Endothelial cell of umbilical vein (primary cell): Measurements from ENCODE around the gene REXO2. TPM values are rescaled to one million over a fixed set of nuclear protein-coding genes. Genes with fewer than 3 reads are reported as not detected.

Experiments
- BruUV-seq: library from RNA; stranded (reverse); fragments of 400-500 nt; replicated peaks from 2 replicates; lab custom pipeline; 2021; lab: Mats Ljungman, UMichigan
- CTCF ChIA-PET: fragments of 300-600, 350-600 bp; sonication (Branson Sonifier 250); formaldehyde crosslinking; loops from one replicate; lab custom pipeline; 2021; ENCODE audit warnings: antibody characterized with exemption, inconsistent platforms; lab: Charles Lee
- POLR2A ChIA-PET: fragments of 300-600, 350-600 bp; sonication (Branson Sonifier 250); formaldehyde crosslinking; loops from one replicate; lab custom pipeline; 2021; ENCODE audit warnings: antibody characterized with exemption, inconsistent platforms; lab: Charles Lee
- DNase-seq: peaks from one replicate; pipeline ENCODE4 v3.0.0-alpha.2; 2011; ENCODE audit warnings: low read depth, low spot score
- FAIRE-seq: peaks from 2 replicates; lab custom pipeline; 2011; peaks lifted over from hg19 to GRCh38; lab: Jason Lieb, UNC
- H2AFZ ChIP-seq: 2 replicates; pipeline ENCODE4 v1.6.0; 2012; ENCODE audit warnings: low read depth, low read length, control low read depth, inconsistent platforms
- H3K27ac ChIP-seq: 2 replicates; pipeline ENCODE4 v1.5.1; 2011; ENCODE audit warnings: low read depth, mild to moderate bottlenecking, control low read depth, low read length, moderate library complexity; ENCODE audit not compliant: insufficient read depth
- H3K27me3 ChIP-seq, 2 experiments: 2 replicates each; pipeline versions ENCODE4 v1.6.0 to v1.6.1; 2011; ENCODE audit warnings: low read length in 2 of 2, mixed read lengths in 1 of 2; ENCODE audit not compliant: control insufficient read depth in 2 of 2, insufficient read depth in 2 of 2
- H3K36me3 ChIP-seq, 2 experiments: 2 replicates in 1 of 2; 3 replicates in 1 of 2; pipeline ENCODE4 v1.5.1; 2011; ENCODE audit warnings: low read length in 2 of 2, mild to moderate bottlenecking in 1 of 2, moderate library complexity in 1 of 2; ENCODE audit not compliant: control insufficient read depth in 2 of 2, insufficient read depth in 2 of 2; ENCODE audit errors: extremely low read depth in 1 of 2
- H3K4me1 ChIP-seq: 3 replicates; pipeline ENCODE4 v1.5.1; 2011; ENCODE audit warnings: mild to moderate bottlenecking, low read length; ENCODE audit not compliant: control insufficient read depth, insufficient read depth; ENCODE audit errors: extremely low read depth
- H3K4me2 ChIP-seq: 2 replicates; pipeline ENCODE4 v1.6.1; 2011; ENCODE audit warnings: low read length, control low read depth, mixed read lengths; ENCODE audit not compliant: insufficient read depth
- H3K4me3 ChIP-seq, 3 experiments: fragments of 200-600 bp in 1 of 3; sonication (generic), shearing (Covaris generic) in 1 of 3; replicated peaks in 1 of 3; 2 replicates each; pipeline ENCODE4 v1.5.1; 2011 to 2016; ENCODE audit warnings: control low read depth in 3 of 3, low read length in 3 of 3, mild to moderate bottlenecking in 2 of 3, inconsistent platforms in 1 of 3, low read depth in 1 of 3, moderate library complexity in 1 of 3; ENCODE audit not compliant: insufficient read depth in 1 of 3
- H3K79me2 ChIP-seq: 2 replicates; pipeline ENCODE4 v1.6.0; 2012; ENCODE audit warnings: low read length, inconsistent platforms; ENCODE audit not compliant: control insufficient read depth, insufficient read depth
- H3K9ac ChIP-seq: replicated peaks from 2 replicates; pipeline ENCODE3; 2011; ENCODE audit warnings: low read length, control low read depth; ENCODE audit not compliant: insufficient read depth; ENCODE audit errors: extremely low read depth
- H3K9me1 ChIP-seq: replicated peaks from 3 replicates; pipeline ENCODE4 v1.6.0; 2011; ENCODE audit warnings: mild to moderate bottlenecking, low read length; ENCODE audit not compliant: control insufficient read depth, insufficient read depth; ENCODE audit errors: extremely low read depth
- H3K9me3 ChIP-seq: replicated peaks from 2 replicates; pipeline ENCODE4 v1.5.1; 2012; ENCODE audit warnings: low read length, inconsistent platforms; ENCODE audit not compliant: control insufficient read depth, insufficient read depth
- H4K20me1 ChIP-seq: replicated peaks from 2 replicates; pipeline ENCODE3; 2011; ENCODE audit warnings: mild to moderate bottlenecking, low read length; ENCODE audit not compliant: control insufficient read depth, insufficient read depth; ENCODE audit errors: extremely low read depth
- CTCF ChIP-seq, 2 donors: IDR thresholded peaks; 1 replicate in 1 of 2; 2 replicates in 1 of 2; pipeline ENCODE4 v1.5.1; 2011; ENCODE audit warnings: low read length in 2 of 2, mild to moderate bottlenecking in 2 of 2, moderate library complexity in 2 of 2, control low read depth in 1 of 2, inconsistent platforms in 1 of 2, low read depth in 1 of 2; ENCODE audit not compliant: insufficient read depth in 1 of 2; ENCODE audit errors: extremely low read depth in 1 of 2
- EZH2 ChIP-seq: IDR thresholded peaks from 2 replicates; pipeline ENCODE4 v1.6.1; 2012; ENCODE audit warnings: borderline replicate concordance, low read depth, mild to moderate bottlenecking, moderate library complexity, low read length, inconsistent platforms; ENCODE audit not compliant: severe bottlenecking
- JUN ChIP-seq: IDR thresholded peaks from 2 replicates; pipeline ENCODE4 v1.6.1; 2011; ENCODE audit warnings: borderline replicate concordance, low read depth; ENCODE audit not compliant: insufficient read length, insufficient read depth
- MYC ChIP-seq: IDR thresholded peaks from one replicate; pipeline ENCODE4 v1.6.1; 2011; ENCODE audit warnings: mild to moderate bottlenecking, low read depth, low read length
- POLR2A ChIP-seq: IDR thresholded peaks from 2 replicates; pipeline ENCODE4 v1.6.1; 2012; ENCODE audit warnings: low read depth, mild to moderate bottlenecking, control low read depth, low read length
- dilution Hi-C: fragments of 300-500 bp; cut with MboI; formaldehyde crosslinking; loops from one replicate; pipeline ENCODE4 v1.15.0; 2019; ENCODE audit warnings: low sequenced_read_pairs; ENCODE audit not compliant: extremely low pct_ligation_motif_present
- intact Hi-C: fragments of 100-400 bp; cut with micrococcal nuclease; formaldehyde crosslinking; loops from one replicate; pipeline ENCODE4 v1.10.0; 2022
- polyA plus RNA-seq, 4 experiments: library from polyadenylated mRNA; depleted of rRNA in 3 of 4; stranded (reverse) in 3 of 4; unstranded in 1 of 4; fragments of >200 nt; gene quantifications; 2 replicates each; pipeline versions ENCODE4 v1.2.1 to v1.2.3, GENCODE V29; 2011 to 2012; ENCODE audit warnings: missing spikeins in 1 of 4
- total RNA-seq: library from RNA; stranded (reverse); gene quantifications from 2 replicates; pipeline ENCODE4 v1.2.3, GENCODE V29; 2021

The REXO2 gene
- total and polyA plus RNA-seq, 2 donors (not counting 3 experiments of a cell fraction or from before 2014, with no cell fraction given): 182 to 296 TPM

- BruUV-seq: no TSS peak
- Histone ChIP-seq H3K27me3 (no peaks in the 10 kb centered on the region), H4K20me1 (no peaks in the 10 kb centered on the region), H3K79me2 (peaks cover 64% of the 10 kb centered on the region), H3K4me2 (peak overlapping the region; percentile 94), H3K4me3 (peak overlapping the region in 1 of 3 experiments; percentile 83), H3K4me1 (peaks cover 23% of the 10 kb centered on the region), H2AFZ (no peak overlapping the region), H3K9me1 (no peaks in the 10 kb centered on the region), H3K36me3 (peaks cover 0 to 12% of the 10 kb centered on the region in 2 experiments), H3K9me3 (no peaks in the 10 kb centered on the region), H3K9ac (peak overlapping the region; percentile 54), H3K27ac (no peak overlapping the region)
- peak; percentile 26 for DNase-seq
- TF ChIP-seq EZH2: no peak
- TF ChIP-seq POLR2A: no peak
- TF ChIP-seq MYC: no peak
- no peak for TF ChIP-seq CTCF (IDR thresholded peaks at IDR 0.05; ENCODE audit: extremely low read depth in 1 of 2, insufficient read depth in 1 of 2, low read depth in 1 of 2, low read length in 2 of 2)
- no peak for TF ChIP-seq JUN
- dilution Hi-C loops (no loop called here), intact Hi-C loops (loop anchor here (1.0 kb wide), 1 partner anchor 93 kb away; no protein-coding TSS in a partner anchor)
- ChIA-PET POLR2A (no interaction called here), CTCF (interaction anchor here (0.9 to 1.2 kb wide), 3 partner anchors 9 to 146 kb away, joined by 3 to 4 read pairs (median 3); no protein-coding TSS in a partner anchor)
- FAIRE-seq: peak; percentile 12
Observed at GRCh38 chr11:114440971-114441763, 1.9 kb downstream of the REXO2 start.
